A549 (cell line): Measurements from ENCODE around the gene BOK.

Source experiments
- CHD2 ChIP-seq: fragments of 150-350 bp; IDR thresholded peaks from 2 replicates; pipeline ENCODE4 v1.6.1; 2014; ENCODE audit warnings: low read length; ENCODE audit not compliant: partially characterized antibody
- CTCF ChIP-seq: fragments of >200 bp; sonication (Bioruptor Twin); formaldehyde crosslinking; IDR thresholded peaks from 3 replicates; pipeline ENCODE4 v1.5.1; 2016
- FOSB ChIP-seq: fragments of 250-450 bp; sonication (Bioruptor Pico); IDR thresholded peaks from 2 replicates; pipeline ENCODE4 v1.5.0; 2020; ENCODE audit warnings: mild to moderate bottlenecking, moderate library complexity
- MAX ChIP-seq: IDR thresholded peaks from 2 replicates; pipeline ENCODE4 v1.6.1; 2012
- POLR2A ChIP-seq: IDR thresholded peaks from 2 replicates; pipeline ENCODE4 v1.6.1; 2012; ENCODE audit warnings: mild to moderate bottlenecking, low read length
- REST ChIP-seq: fragments of 200-600 bp; sonication (generic); IDR thresholded peaks from 2 replicates; pipeline ENCODE4 v1.6.1; 2016; ENCODE audit warnings: antibody characterized with exemption, mild to moderate bottlenecking, moderate library complexity
- USF2 ChIP-seq: fragments of 450-650 bp; IDR thresholded peaks from 2 replicates; pipeline ENCODE4 v1.6.1; 2014; ENCODE audit warnings: antibody characterized with exemption

GRCh38 chr2:241574911-241575623 lies 16.5 kb downstream of the BOK start:
- no peak for TF ChIP-seq USF2
- no peak for TF ChIP-seq REST
- no peak for TF ChIP-seq CHD2
- no peak for TF ChIP-seq MAX
- TF ChIP-seq CTCF, result no peak
- no peak for TF ChIP-seq POLR2A
- TF ChIP-seq FOSB, result no peak
